Right atrium auricular region (tissue), 2 donors: ENCODE data around the gene MYH11. TPM values are rescaled to one million over a fixed set of nuclear protein-coding genes. Genes with fewer than 3 reads are reported as not detected.
"Not testable (repeated sequence)": the region's sequence is repeated elsewhere in the genome, so short reads cannot be mapped to it uniquely, and the experiment has no call there.

Source experiments
- DNase-seq: peaks from one replicate; pipeline ENCODE4 v3.0.0-alpha.2; 2019; ENCODE audit warnings: low spot score
- H3K27ac ChIP-seq, 2 donors: fragments of 200-600 bp; sonication (generic); 1 replicate in 1 of 2; 2 replicates in 1 of 2; pipeline ENCODE4 v1.5.1; 2016 to 2019
- H3K27me3 ChIP-seq, 2 donors: fragments of 200-600 bp; sonication (generic); one replicate each; pipeline versions ENCODE4 v1.5.1 to v1.6.0; 2017 to 2019
- H3K36me3 ChIP-seq: fragments of 200-600 bp; sonication (generic); one replicate; pipeline ENCODE4 v1.5.1; 2016
- H3K4me1 ChIP-seq, 2 donors: fragments of 200-600 bp; sonication (generic); one replicate each; pipeline versions ENCODE4 v1.5.1 to v1.6.0; 2017 to 2019
- H3K4me3 ChIP-seq, 2 donors: fragments of 200-600 bp; sonication (generic); 1 replicate in 1 of 2; 2 replicates in 1 of 2; pipeline ENCODE4 v1.5.1; 2017 to 2019; ENCODE audit warnings: mild to moderate bottlenecking in 1 of 2, moderate library complexity in 1 of 2
- H3K9me3 ChIP-seq, 2 donors: fragments of 200-600 bp; sonication (generic); one replicate each; pipeline ENCODE4 v1.5.1; 2019
- CTCF ChIP-seq, 2 donors: fragments of 200-600 bp; sonication (generic); IDR thresholded peaks; one replicate each; pipeline ENCODE4 v1.5.1; 2019; ENCODE audit warnings: antibody characterized with exemption in 2 of 2
- total RNA-seq, 2 donors: library from RNA; depleted of rRNA; stranded (reverse); fragments of >200 nt; gene quantifications; one replicate each; pipeline ENCODE4 v1.1.0, GENCODE V29; 2016

Gene MYH11
- total RNA-seq, 2 donors from 2014 or later = 60.8 to 89.0 TPM

GRCh38 chr16:15822957-15823356 is 33.9 kb downstream of the MYH11 start:
- no peak for DNase-seq
- TF ChIP-seq CTCF (IDR thresholded peaks at IDR 0.05) = no peak
- Histone ChIP-seq H3K27ac (no peak overlapping the region), H3K27me3 (peaks cover 0 to 4% of the 10 kb centered on the region in 2 donors), H3K36me3 (no peaks in the 10 kb centered on the region), H3K9me3 (no peaks in the 10 kb centered on the region), H3K4me1 (no peaks in the 10 kb centered on the region), H3K4me3 (no peak overlapping the region)

- H3K4me1 ChIP-seq = no peaks in the 10 kb centered on the region
- no peak overlapping the region for H3K4me3 ChIP-seq
- peaks cover 0 to 4% of the 10 kb centered on the region in 2 donors for H3K27me3 ChIP-seq
- peaks cover 0 to 11% of the 10 kb centered on the region in 2 donors for H3K9me3 ChIP-seq
- no peak for TF ChIP-seq CTCF (IDR thresholded peaks at IDR 0.05)
- no peaks in the 10 kb centered on the region for H3K36me3 ChIP-seq
- no peak overlapping the region for H3K27ac ChIP-seq
- no peak for DNase-seq
Observed at GRCh38 chr16:15820837-15821236, 36.0 kb downstream of the MYH11 start.

- DNase-seq = no peak
- H3K9me3 ChIP-seq = peaks cover 0 to 19% of the 10 kb centered on the region in 2 donors
- H3K4me3 ChIP-seq = no peak overlapping the region
- no peak for TF ChIP-seq CTCF (IDR thresholded peaks at IDR 0.05)
- no peaks in the 10 kb centered on the region for H3K4me1 ChIP-seq
- no peaks in the 10 kb centered on the region for H3K36me3 ChIP-seq
- H3K27me3 ChIP-seq = peaks cover 0 to 4% of the 10 kb centered on the region in 2 donors
- H3K27ac ChIP-seq = no peak overlapping the region
Observed at GRCh38 chr16:15819046-15819445, 37.8 kb downstream of the MYH11 start.

- H3K27me3 ChIP-seq = peaks cover 0 to under 1% of the 10 kb centered on the region in 2 donors
- H3K4me1 ChIP-seq = no peaks in the 10 kb centered on the region
- no peak overlapping the region for H3K27ac ChIP-seq
- H3K4me3 ChIP-seq = no peak overlapping the region
- no peak for DNase-seq
- no peak for TF ChIP-seq CTCF (IDR thresholded peaks at IDR 0.05)
- no peaks in the 10 kb centered on the region for H3K36me3 ChIP-seq
- H3K9me3 ChIP-seq = peaks cover 0 to 19% of the 10 kb centered on the region in 2 donors
Observed at GRCh38 chr16:15817446-15817845, 39.4 kb downstream of the MYH11 start.

- H3K9me3 ChIP-seq = peaks cover 0 to 20% of the 10 kb centered on the region in 2 donors
- no peak for DNase-seq
- no peaks in the 10 kb centered on the region for H3K27me3 ChIP-seq
- H3K4me3 ChIP-seq = no peak overlapping the region
- no peak for TF ChIP-seq CTCF (IDR thresholded peaks at IDR 0.05)
- H3K4me1 ChIP-seq = peaks cover 0 to 9% of the 10 kb centered on the region in 2 donors
- no peaks in the 10 kb centered on the region for H3K36me3 ChIP-seq
- no peak overlapping the region for H3K27ac ChIP-seq
Observed at GRCh38 chr16:15816228-15816627, 40.6 kb downstream of the MYH11 start.

GRCh38 chr16:15812401-15812750 is 44.5 kb downstream of the MYH11 start:
- H3K27me3 ChIP-seq, H3K4me3 ChIP-seq, DNase-seq, H3K36me3 ChIP-seq, H3K27ac ChIP-seq: not testable (repeated sequence)
- H3K9me3 ChIP-seq = peaks cover 0 to 26% of the 10 kb centered on the region in 2 donors
- peaks cover 0 to 21% of the 10 kb centered on the region in 2 donors for H3K4me1 ChIP-seq
